ENCODE measurements around the gene GALNT18.

DNA sequence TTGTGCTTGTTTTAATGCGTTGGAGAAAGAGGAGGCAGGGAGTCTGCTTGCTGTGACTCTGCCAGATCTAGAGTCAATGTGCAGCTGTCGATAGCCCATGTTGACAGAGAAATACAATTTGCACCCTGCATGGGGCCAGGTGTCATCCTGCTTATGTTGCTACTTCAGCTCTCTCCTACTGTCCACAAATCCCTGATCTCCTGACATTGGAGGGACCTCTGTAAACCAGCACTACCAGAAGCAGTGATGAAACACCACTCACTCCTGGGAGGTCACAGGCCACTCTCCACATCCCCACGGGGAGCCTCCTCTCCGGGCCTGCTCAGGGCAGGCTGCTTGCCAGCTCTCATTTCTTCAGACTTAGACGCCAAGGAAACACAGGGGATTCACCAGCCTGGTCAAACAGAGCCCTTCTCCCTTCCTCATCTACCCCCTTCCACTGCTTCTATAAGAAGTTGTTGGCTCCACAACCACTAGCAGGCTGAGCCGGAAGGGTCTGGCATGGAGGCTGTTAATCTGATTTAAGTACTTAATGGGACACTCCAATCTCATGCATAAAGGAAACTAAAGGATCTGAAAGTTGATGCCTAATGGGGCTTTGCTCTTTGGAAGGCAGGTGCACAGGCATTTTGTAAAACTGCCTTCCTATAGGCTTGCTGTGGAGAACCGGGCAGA is 238.8 kb downstream of the GALNT18 start:
- TF ChIP-seq MXI1 (conservative IDR thresholded peaks at IDR 0.05; ENCODE audit: poor library complexity, severe bottlenecking) (no peak), EZH2 (IDR thresholded peaks at IDR 0.05; ENCODE audit: borderline replicate concordance, insufficient read depth, low read length, poor library complexity, severe bottlenecking) (no peak), RAD21 (conservative IDR thresholded peaks at IDR 0.05) (no peak), EP300 (conservative IDR thresholded peaks at IDR 0.05; ENCODE audit: poor library complexity, severe bottlenecking) (no peak)
- TF ChIP-seq, protein P1, sequence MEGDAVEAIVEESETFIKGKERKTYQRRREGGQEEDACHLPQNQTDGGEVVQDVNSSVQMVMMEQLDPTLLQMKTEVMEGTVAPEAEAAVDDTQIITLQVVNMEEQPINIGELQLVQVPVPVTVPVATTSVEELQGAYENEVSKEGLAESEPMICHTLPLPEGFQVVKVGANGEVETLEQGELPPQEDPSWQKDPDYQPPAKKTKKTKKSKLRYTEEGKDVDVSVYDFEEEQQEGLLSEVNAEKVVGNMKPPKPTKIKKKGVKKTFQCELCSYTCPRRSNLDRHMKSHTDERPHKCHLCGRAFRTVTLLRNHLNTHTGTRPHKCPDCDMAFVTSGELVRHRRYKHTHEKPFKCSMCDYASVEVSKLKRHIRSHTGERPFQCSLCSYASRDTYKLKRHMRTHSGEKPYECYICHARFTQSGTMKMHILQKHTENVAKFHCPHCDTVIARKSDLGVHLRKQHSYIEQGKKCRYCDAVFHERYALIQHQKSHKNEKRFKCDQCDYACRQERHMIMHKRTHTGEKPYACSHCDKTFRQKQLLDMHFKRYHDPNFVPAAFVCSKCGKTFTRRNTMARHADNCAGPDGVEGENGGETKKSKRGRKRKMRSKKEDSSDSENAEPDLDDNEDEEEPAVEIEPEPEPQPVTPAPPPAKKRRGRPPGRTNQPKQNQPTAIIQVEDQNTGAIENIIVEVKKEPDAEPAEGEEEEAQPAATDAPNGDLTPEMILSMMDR (IDR thresholded peaks at IDR 0.05; ENCODE audit: poor library complexity, severe bottlenecking), result no peak
- TF ChIP-seq, protein P2, sequence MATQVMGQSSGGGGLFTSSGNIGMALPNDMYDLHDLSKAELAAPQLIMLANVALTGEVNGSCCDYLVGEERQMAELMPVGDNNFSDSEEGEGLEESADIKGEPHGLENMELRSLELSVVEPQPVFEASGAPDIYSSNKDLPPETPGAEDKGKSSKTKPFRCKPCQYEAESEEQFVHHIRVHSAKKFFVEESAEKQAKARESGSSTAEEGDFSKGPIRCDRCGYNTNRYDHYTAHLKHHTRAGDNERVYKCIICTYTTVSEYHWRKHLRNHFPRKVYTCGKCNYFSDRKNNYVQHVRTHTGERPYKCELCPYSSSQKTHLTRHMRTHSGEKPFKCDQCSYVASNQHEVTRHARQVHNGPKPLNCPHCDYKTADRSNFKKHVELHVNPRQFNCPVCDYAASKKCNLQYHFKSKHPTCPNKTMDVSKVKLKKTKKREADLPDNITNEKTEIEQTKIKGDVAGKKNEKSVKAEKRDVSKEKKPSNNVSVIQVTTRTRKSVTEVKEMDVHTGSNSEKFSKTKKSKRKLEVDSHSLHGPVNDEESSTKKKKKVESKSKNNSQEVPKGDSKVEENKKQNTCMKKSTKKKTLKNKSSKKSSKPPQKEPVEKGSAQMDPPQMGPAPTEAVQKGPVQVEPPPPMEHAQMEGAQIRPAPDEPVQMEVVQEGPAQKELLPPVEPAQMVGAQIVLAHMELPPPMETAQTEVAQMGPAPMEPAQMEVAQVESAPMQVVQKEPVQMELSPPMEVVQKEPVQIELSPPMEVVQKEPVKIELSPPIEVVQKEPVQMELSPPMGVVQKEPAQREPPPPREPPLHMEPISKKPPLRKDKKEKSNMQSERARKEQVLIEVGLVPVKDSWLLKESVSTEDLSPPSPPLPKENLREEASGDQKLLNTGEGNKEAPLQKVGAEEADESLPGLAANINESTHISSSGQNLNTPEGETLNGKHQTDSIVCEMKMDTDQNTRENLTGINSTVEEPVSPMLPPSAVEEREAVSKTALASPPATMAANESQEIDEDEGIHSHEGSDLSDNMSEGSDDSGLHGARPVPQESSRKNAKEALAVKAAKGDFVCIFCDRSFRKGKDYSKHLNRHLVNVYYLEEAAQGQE (IDR thresholded peaks at IDR 0.05; ENCODE audit: borderline replicate concordance), result no peak

All from neural cell (in vitro differentiated cells).